GM12874 (cell line): Measurements from ENCODE around the gene DBH.

Experiments
- CTCF ChIP-seq: IDR thresholded peaks from 2 replicates; pipeline ENCODE4 v1.5.1; 2011; ENCODE audit warnings: low read depth, mild to moderate bottlenecking, control low read depth, low read length, moderate library complexity; ENCODE audit not compliant: insufficient read depth

Gene DBH

DNA sequence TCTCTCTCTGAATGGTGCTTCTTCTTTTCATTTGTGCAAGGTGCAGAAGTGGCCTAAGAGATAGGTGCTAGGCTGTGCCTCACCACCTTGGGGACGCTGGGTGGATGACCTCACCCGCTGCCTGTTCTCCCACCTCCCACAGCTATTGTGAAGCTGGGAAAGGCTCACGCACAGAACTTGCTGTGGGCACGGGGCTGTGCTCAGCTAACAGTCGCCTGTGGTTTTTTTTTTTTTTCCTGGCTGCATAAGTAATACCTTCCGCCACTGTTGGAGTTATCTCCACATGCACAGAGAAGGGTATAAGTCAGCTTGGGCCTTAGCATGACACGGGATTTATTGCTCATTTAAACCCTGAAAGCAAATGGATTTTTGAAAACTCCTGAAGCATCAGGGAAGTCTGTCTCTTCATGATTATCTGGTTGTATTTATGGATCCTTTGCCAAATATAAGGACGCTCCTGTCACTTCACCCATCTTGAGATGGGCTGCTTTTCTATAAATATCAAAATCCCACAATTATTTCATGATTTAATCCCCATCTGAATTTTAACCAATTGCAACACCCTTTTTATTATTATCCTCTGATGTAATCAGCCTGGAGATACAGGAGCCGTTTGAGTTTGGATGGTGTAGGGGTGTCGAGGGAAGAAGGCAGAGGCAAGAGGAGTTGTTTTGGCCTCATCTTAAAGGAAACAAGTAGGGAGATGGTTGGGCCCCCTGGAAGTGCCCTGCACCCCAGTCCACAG, 9.0 kb downstream of the DBH start:
- TF ChIP-seq CTCF = no peak

DNA sequence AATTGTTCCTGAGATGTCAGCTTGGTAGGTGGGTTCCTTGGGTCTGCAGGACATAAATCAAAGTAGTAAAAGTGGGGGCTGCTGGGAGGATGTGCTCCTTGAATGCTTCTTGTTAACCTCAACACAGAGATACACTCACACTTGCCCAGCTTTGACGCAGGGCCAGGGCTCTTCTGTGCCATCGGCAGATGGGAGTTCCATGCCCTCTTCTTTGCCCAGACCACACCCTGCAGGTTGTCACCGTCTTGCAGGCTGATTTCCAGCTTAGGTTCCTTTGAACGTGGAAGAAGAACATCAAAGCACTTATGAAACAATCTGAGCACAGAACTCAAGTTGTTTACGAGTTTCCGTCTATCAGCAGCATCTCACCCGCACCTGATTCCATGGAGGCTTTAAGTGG, 11.0 kb downstream of the DBH start:
- no peak for TF ChIP-seq CTCF

GRCh38 chr9:133647765-133648469, 11.8 kb downstream of the DBH start:
- no peak for TF ChIP-seq CTCF

DNA sequence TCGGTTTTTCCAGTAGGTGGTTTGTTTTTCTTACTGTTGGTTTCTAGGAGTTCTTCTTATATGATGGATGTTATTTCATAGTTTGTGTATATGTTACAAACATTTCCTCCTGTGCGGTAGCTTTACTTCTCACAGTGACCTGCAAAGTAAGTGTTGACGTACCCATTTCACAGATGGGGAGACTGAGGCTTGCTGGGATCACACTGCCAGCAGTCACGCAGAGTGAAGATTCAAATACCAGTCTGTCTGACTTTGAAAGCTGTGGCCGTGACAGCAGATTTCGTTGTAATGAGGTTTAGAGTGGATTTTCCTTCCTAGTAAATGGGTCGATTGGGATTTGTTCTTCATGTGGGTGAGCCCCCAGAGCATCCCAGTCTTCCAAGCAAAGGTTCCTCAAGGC, 13.0 kb downstream of the DBH start:
- no peak for TF ChIP-seq CTCF

GRCh38 chr9:133650026-133650425, 13.9 kb downstream of the DBH start:
- no peak for TF ChIP-seq CTCF

GRCh38 chr9:133653638-133654037, 17.5 kb downstream of the DBH start:
- TF ChIP-seq CTCF = no peak

DNA sequence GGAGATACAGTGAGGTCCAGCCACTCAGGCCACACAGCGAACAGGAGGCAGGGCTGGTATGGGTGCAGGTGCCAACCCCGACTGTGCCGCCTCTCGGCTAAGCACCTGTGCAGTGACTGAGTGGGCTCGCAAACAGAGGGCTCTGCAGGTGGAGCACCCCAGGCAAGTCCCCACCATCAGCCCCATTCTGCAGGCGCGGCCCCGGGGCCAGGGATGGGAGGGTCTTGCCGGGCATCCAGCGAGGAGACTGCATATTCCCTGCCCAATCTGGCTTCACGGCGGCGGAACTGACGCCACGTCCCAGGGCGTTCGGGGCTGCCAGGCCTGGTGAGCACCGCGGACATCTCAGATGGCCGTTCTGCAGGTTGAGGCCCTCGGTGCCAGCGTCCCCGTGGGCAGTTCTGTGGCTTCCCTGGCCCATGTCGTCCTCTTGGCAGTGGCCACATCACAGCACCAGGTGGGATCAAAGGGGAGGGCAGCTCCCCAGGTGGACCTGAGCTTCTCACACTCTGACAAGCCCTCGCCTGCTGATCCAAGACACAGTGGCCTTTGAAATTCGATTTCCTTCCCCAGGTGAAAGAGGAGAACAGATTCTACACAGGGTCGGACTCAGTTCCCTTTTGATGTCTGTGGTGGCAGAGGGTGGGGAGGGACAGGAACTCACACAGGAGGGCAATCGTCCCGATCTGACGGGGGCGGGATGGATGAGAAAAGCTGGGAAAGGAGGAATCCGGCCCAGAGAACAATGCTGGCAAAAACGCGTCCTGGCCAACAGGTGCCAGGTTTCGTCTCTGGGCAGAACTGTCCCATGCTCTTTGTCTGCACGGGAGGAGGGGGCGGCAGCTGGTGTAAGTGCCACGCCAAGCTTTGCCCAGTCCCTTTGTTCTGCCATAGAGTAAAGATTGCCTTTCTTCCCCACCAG, 18.8 kb downstream of the DBH start:
- TF ChIP-seq CTCF = no peak
